ENCODE data around the gene RPS6KA6. TPM values are rescaled to one million over a fixed set of nuclear protein-coding genes. Genes with fewer than 3 reads are reported as not detected.

Gene RPS6KA6
- total and polyA plus RNA-seq, 2 donors from 2014 or later, result 4.7 to 12.1 TPM

DNA sequence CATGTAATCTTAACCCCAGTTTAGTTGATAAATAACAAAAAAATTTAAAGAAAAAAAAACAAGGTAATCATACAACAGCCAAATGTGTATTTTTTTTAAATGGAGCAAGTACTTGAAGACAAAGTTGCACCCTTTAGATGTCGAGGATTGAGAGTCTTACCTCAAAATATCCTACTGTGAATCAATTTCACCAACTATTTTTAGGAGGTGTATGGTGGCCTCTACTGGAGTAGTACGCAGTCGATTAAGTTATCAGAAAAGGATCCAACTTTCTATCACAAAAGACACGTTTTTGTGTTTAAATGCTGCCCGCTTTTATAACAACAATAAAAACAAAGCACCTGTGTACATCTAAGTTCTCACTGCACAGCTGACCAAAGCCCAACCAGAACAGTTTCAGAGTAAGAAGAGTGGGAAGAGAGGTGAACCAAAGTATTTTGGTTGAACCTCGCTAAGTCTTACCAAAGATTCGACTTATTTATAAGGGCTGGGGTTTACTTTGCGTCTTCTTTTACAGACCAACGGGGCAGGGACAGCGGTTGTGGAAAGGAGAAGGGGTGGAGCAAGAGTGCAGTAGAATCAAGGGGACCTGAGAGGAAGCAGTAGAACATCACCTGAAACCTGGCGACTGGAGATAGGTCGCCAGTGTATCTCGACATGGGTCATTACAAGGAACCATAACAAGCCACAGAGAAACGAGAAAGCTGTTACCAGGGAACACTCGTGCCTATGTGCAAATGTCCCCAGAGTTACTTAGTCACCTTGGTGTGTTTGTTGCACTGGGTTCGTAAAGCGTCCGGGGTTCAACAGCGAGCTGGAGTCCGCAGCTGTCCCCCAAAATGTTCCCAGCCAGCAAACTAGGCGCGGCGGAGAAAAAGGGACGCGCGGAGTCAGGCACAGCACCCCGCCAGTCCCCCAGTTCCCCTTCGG is 1.1 kb downstream of the RPS6KA6 start:
- peak overlapping the region; percentile 41 to 72 for H3K27ac ChIP-seq (ENCODE audit: low read depth in 2 of 2, low read length in 2 of 2)
- FAIRE-seq, result peak; percentile 69
- intact Hi-C loops (cut with DNase I), result no loop called here
- TF ChIP-seq CTCF (IDR thresholded peaks at IDR 0.05; ENCODE audit: borderline replicate concordance, extremely low read depth, insufficient read depth), result no peak
- peak overlapping the region; percentile 41 to 65 (median 59) for H3K9ac ChIP-seq (ENCODE audit: low read length in 3 of 3)
- peak overlapping the region; percentile 66 to 78 (median 71) for H3K4me3 ChIP-seq (ENCODE audit: low read length in 3 of 3)
- peak in 4 of 5 donors; percentile 16 to 37 (median 21) for DNase-seq
- no peaks in the 10 kb centered on the region for H3K4me1 ChIP-seq (ENCODE audit: control insufficient read depth in 2 of 3, insufficient read depth in 2 of 3, low read depth in 1 of 3, low read length in 3 of 3)
- no peaks in the 10 kb centered on the region for H3K36me3 ChIP-seq (ENCODE audit: control insufficient read depth in 2 of 3, insufficient read depth in 3 of 3, low read length in 3 of 3)
- H3K27me3 ChIP-seq (ENCODE audit: control insufficient read depth, insufficient read depth, low read length), result no peaks in the 10 kb centered on the region
- no peaks in the 10 kb centered on the region for H3K9me3 ChIP-seq (ENCODE audit: control insufficient read depth in 2 of 3, insufficient read depth in 1 of 3, low read length in 3 of 3)

- peak overlapping the region in 1 of 2 donors; percentile 22 for H3K27ac ChIP-seq (ENCODE audit: low read depth in 2 of 2, low read length in 2 of 2)
- no peaks in the 10 kb centered on the region for H3K36me3 ChIP-seq (ENCODE audit: control insufficient read depth in 2 of 3, insufficient read depth in 3 of 3, low read length in 3 of 3)
- no peaks in the 10 kb centered on the region for H3K27me3 ChIP-seq (ENCODE audit: control insufficient read depth, insufficient read depth, low read length)
- intact Hi-C loops (cut with DNase I), result no loop called here
- no peaks in the 10 kb centered on the region for H3K4me1 ChIP-seq (ENCODE audit: control insufficient read depth in 2 of 3, insufficient read depth in 2 of 3, low read depth in 1 of 3, low read length in 3 of 3)
- TF ChIP-seq CTCF (IDR thresholded peaks at IDR 0.05; ENCODE audit: borderline replicate concordance, extremely low read depth, insufficient read depth), result no peak
- no peak overlapping the region for H3K9ac ChIP-seq (ENCODE audit: low read length in 3 of 3)
- no peaks in the 10 kb centered on the region for H3K9me3 ChIP-seq (ENCODE audit: control insufficient read depth in 2 of 3, insufficient read depth in 1 of 3, low read length in 3 of 3)
- DNase-seq (no peak), FAIRE-seq (no peak)
- no peak overlapping the region for H3K4me3 ChIP-seq (ENCODE audit: low read length in 3 of 3)
Observed at GRCh38 chrX:84182516-84182915, 5.5 kb downstream of the RPS6KA6 start.

- peak; percentile 66 for FAIRE-seq
- TF ChIP-seq CTCF (IDR thresholded peaks at IDR 0.05; ENCODE audit: borderline replicate concordance, extremely low read depth, insufficient read depth), result no peak
- Histone ChIP-seq H3K9me3 (ENCODE audit: control insufficient read depth in 2 of 3, insufficient read depth in 1 of 3, low read length in 3 of 3) (no peaks in the 10 kb centered on the region), H3K9ac (ENCODE audit: low read length in 3 of 3) (no peak overlapping the region), H3K27ac (ENCODE audit: low read depth in 2 of 2, low read length in 2 of 2) (no peak overlapping the region), H3K4me3 (ENCODE audit: low read length in 3 of 3) (no peak overlapping the region), H3K36me3 (ENCODE audit: control insufficient read depth in 2 of 3, insufficient read depth in 3 of 3, low read length in 3 of 3) (no peaks in the 10 kb centered on the region), H3K27me3 (ENCODE audit: control insufficient read depth, insufficient read depth, low read length) (no peaks in the 10 kb centered on the region), H3K4me1 (ENCODE audit: control insufficient read depth in 2 of 3, insufficient read depth in 2 of 3, low read depth in 1 of 3, low read length in 3 of 3) (no peaks in the 10 kb centered on the region)
- DNase-seq, result no peak
- intact Hi-C loops (cut with DNase I), result no loop called here
Observed at GRCh38 chrX:84175958-84176357, 12.0 kb downstream of the RPS6KA6 start.
